Karpas-422 (cell line): ENCODE results near the gene KLHL18. TPM values are rescaled to one million over a fixed set of nuclear protein-coding genes. Genes with fewer than 3 reads are reported as not detected.
"Not testable (repeated sequence)": the region's sequence is repeated elsewhere in the genome, so short reads cannot be mapped to it uniquely, and the experiment has no call there.

Source experiments
- DNase-seq: peaks from one replicate; pipeline ENCODE4 v3.0.0-alpha.2; 2015
- H2AFZ ChIP-seq: fragments of 200-600 bp; sonication (generic); 2 replicates; pipeline ENCODE4 v1.6.1; 2014; ENCODE audit warnings: antibody characterized with exemption, low read length, mixed read lengths
- H3K27ac ChIP-seq: fragments of 200-600 bp; sonication (generic); 2 replicates; pipeline ENCODE4 v1.5.1; 2014; ENCODE audit warnings: mild to moderate bottlenecking, low read length, moderate library complexity
- H3K27me3 ChIP-seq: fragments of 200-600 bp; sonication (generic); 2 replicates; pipeline ENCODE4 v1.6.1; 2014; ENCODE audit warnings: low read length, mixed read lengths
- H3K36me3 ChIP-seq: fragments of 200-600 bp; sonication (generic); 2 replicates; pipeline ENCODE4 v1.6.1; 2014; ENCODE audit warnings: low read length, mixed read lengths; ENCODE audit not compliant: insufficient read depth
- H3K4me1 ChIP-seq: fragments of 200-600 bp; sonication (generic); 2 replicates; pipeline ENCODE4 v1.6.1; 2014; ENCODE audit warnings: mild to moderate bottlenecking, low read length, mixed read lengths
- H3K4me2 ChIP-seq: fragments of 200-600 bp; sonication (generic); 2 replicates; pipeline ENCODE4 v1.6.1; 2014; ENCODE audit warnings: low read length, low read depth, mild to moderate bottlenecking; ENCODE audit not compliant: poor library complexity, severe bottlenecking
- H3K4me3 ChIP-seq: fragments of 200-600 bp; sonication (generic); 2 replicates; pipeline ENCODE4 v1.5.1; 2014; ENCODE audit warnings: mild to moderate bottlenecking, antibody characterized with exemption, low read length, mixed read lengths
- H3K79me2 ChIP-seq: fragments of 200-600 bp; sonication (generic); 2 replicates; pipeline ENCODE4 v1.6.1; 2014; ENCODE audit warnings: mild to moderate bottlenecking, low read length, mixed read lengths
- H3K9ac ChIP-seq: fragments of 200-600 bp; sonication (generic); 2 replicates; pipeline ENCODE4 v1.6.0; 2014; ENCODE audit warnings: low read length
- H3K9me2 ChIP-seq: fragments of 200-600 bp; sonication (generic), shearing (Covaris generic); replicated peaks from 2 replicates; pipeline ENCODE4 v1.6.0; 2014; ENCODE audit warnings: mild to moderate bottlenecking, low read length, moderate library complexity; ENCODE audit not compliant: insufficient read depth
- H3K9me3 ChIP-seq: fragments of 300-700, 200-600 bp; sonication (generic); 2 replicates; pipeline ENCODE4 v1.6.1; 2014; ENCODE audit warnings: low read length, mixed read lengths
- H4K20me1 ChIP-seq: fragments of 200-600 bp; sonication (generic); 2 replicates; pipeline ENCODE4 v1.6.1; 2014; ENCODE audit warnings: mild to moderate bottlenecking, antibody characterized with exemption, low read length, low read depth; ENCODE audit not compliant: insufficient read depth
- total RNA-seq: library from RNA; depleted of rRNA; stranded (reverse); fragments of >200 nt; shearing (Covaris generic); gene quantifications from 2 replicates; pipeline ENCODE4 v1.2.3, GENCODE V29; 2014; ENCODE audit warnings: low replicate concordance

Gene KLHL18
- total RNA-seq, 1 experiment from 2014 or later, result 15.6 TPM

GRCh38 chr3:47343471-47343971, 60.8 kb downstream of the KLHL18 start:
- Histone ChIP-seq H3K79me2 (0 out of 2 replicates have a peak, but pooled peaks cover 4% of the 10 kb centered on the region), H3K9me3 (no peaks in the 10 kb centered on the region), H2AFZ (no peak overlapping the region), H3K27me3 (no peaks in the 10 kb centered on the region), H4K20me1 (no peaks in the 10 kb centered on the region), H3K4me1 (peaks cover 45% of the 10 kb centered on the region), H3K9me2 (no peaks in the 10 kb centered on the region), H3K27ac (no peak overlapping the region), H3K4me2 (no peak overlapping the region), H3K4me3 (no peak overlapping the region), H3K36me3 (peaks cover 36% of the 10 kb centered on the region; the same call in 1 of the 2 replicates), H3K9ac (no peak overlapping the region)
- DNase-seq, result no peak

DNA sequence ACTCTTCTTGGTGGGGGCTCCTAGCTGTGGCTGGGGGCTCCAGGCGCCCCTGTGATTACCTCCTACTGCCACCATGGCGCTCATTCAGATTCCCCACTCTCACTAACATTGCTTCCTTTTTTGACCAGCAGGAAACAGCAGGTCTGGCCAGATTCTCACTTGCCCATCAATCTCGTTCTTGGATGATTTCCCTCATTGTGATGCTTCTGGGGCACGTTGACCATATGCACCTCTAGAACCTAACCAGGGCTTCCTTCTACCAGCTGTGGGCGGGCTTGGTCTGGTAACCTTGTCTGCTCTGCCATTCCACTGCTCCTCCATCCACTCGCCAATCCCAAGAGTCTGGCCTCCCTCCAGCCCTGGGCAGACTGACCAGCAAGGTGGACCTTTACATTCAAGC, 62.2 kb downstream of the KLHL18 start:
- DNase-seq, result no peak
- no peak overlapping the region for H2AFZ ChIP-seq
- no peaks in the 10 kb centered on the region for H4K20me1 ChIP-seq
- 0 out of 2 replicates have a peak, but pooled peaks cover 4% of the 10 kb centered on the region for H3K79me2 ChIP-seq
- H3K36me3 ChIP-seq, result peaks cover 23% of the 10 kb centered on the region; the same call in 1 of the 2 replicates
- peak overlapping the region; percentile 87; the same call in 1 of the 2 replicates for H3K27ac ChIP-seq
- no peak overlapping the region for H3K4me3 ChIP-seq
- H3K27me3 ChIP-seq, result no peaks in the 10 kb centered on the region
- H3K9me2 ChIP-seq, result no peaks in the 10 kb centered on the region
- H3K4me1 ChIP-seq, result peaks cover 53% of the 10 kb centered on the region
- no peaks in the 10 kb centered on the region for H3K9me3 ChIP-seq
- H3K9ac ChIP-seq, result no peak overlapping the region
- H3K4me2 ChIP-seq, result peak overlapping the region; percentile 69

DNA sequence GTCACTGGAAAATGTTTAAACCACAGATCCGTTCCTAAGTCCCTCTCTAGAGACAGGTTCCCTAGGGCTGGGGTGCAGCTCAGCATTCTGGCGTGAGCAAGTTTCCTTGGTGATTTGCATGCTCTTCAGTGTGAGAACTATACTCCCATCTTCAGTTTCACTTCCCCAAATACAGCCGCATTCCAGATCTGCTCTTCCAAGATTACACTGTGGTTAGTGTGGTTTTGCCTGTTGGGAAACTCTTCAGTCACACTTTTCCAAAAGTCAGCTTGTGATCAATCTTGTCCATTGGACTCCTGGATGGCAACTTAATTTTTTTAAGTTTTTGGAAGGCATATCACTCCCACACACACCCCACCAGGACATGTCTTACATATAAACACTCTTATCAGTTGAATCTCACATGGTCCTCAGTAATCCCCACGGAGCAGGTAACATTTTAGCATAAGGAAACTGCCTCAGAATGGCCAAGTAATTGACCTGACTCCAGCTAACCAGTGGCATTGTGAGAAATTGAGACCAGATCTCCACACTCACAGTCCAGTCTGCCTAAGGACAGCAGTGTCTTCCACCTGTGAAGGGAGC, 64.6 kb downstream of the KLHL18 start:
- H3K4me3 ChIP-seq, result peak overlapping the region; percentile 44
- H3K4me2 ChIP-seq, result peak overlapping the region; percentile 69
- H2AFZ ChIP-seq, result no peak overlapping the region
- H3K27me3 ChIP-seq, result no peaks in the 10 kb centered on the region
- peaks cover 16% of the 10 kb centered on the region; the same call in 1 of the 2 replicates for H3K36me3 ChIP-seq
- no peaks in the 10 kb centered on the region for H4K20me1 ChIP-seq
- H3K79me2 ChIP-seq, result 0 out of 2 replicates have a peak, but pooled peaks cover 4% of the 10 kb centered on the region
- H3K9me2 ChIP-seq, result no peaks in the 10 kb centered on the region
- no peaks in the 10 kb centered on the region for H3K9me3 ChIP-seq
- peak overlapping the region; percentile 36 for H3K9ac ChIP-seq
- DNase-seq, result peak; percentile 92
- H3K4me1 ChIP-seq, result peaks cover 60% of the 10 kb centered on the region
- H3K27ac ChIP-seq, result peak overlapping the region; percentile 87

DNA sequence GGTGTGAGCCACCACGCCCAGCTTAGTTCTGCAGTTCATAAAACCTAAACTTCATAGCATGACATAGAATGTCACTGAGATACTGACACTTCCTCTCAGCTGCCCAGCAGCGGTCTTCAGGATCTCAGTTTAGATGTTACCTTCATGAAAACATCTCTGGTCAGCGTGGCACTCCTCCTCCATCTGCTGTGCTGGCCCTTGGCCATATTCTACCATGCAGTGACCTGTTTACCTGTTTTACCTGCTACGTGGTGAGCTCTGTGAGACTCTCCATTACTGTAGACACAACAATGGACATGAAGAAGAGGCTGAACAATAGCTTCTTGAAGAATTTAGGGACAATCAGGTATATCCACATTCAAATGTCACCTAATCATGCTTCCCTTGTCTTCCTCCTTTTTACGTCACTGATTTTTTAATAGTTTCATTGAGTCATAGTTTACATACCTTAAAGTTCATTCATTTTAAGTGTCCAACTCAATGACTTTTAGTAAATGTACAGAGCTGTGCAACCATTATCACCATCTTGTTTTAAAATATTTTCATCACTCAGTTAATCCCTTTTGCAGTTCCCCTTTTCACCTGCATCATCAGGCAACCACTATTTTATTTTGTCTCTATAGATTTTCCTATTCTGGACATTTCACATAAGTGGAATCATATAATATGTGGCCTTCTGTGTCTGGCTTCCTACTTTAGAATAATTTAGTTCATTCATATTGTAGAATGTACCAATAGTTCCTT, 65.8 kb downstream of the KLHL18 start:
- Histone ChIP-seq H3K9me2 (no peaks in the 10 kb centered on the region), H3K9me3 (no peaks in the 10 kb centered on the region), H3K79me2 (0 out of 2 replicates have a peak, but pooled peaks cover 4% of the 10 kb centered on the region), H2AFZ (no peak overlapping the region), H4K20me1 (no peaks in the 10 kb centered on the region), H3K4me1 (peaks cover 60% of the 10 kb centered on the region), H3K4me2 (peak overlapping the region; percentile 21), H3K36me3 (peaks cover 16% of the 10 kb centered on the region; the same call in 1 of the 2 replicates), H3K27ac (peak overlapping the region; percentile 87), H3K27me3 (no peaks in the 10 kb centered on the region), H3K4me3 (no peak overlapping the region), H3K9ac (no peak overlapping the region)
- DNase-seq, result peak; percentile 52

- no peak for DNase-seq
- no peaks in the 10 kb centered on the region for H3K79me2 ChIP-seq
- H3K9me2 ChIP-seq, result no peaks in the 10 kb centered on the region
- H3K9me3 ChIP-seq, result peaks cover 15% of the 10 kb centered on the region; the same call in 1 of the 2 replicates
- no peaks in the 10 kb centered on the region for H3K36me3 ChIP-seq
- no peaks in the 10 kb centered on the region for H4K20me1 ChIP-seq
- H3K4me2 ChIP-seq, result no peak overlapping the region
- H3K4me3 ChIP-seq, result no peak overlapping the region
- H3K27me3 ChIP-seq, result no peaks in the 10 kb centered on the region
- H2AFZ ChIP-seq, result no peak overlapping the region
- H3K4me1 ChIP-seq, result peaks cover 7% of the 10 kb centered on the region; the same call in 1 of the 2 replicates
- H3K27ac ChIP-seq, result no peak overlapping the region
- no peak overlapping the region for H3K9ac ChIP-seq
These were observed 72.3 kb downstream of the KLHL18 start for GRCh38 chr3:47355010-47355409.

DNA sequence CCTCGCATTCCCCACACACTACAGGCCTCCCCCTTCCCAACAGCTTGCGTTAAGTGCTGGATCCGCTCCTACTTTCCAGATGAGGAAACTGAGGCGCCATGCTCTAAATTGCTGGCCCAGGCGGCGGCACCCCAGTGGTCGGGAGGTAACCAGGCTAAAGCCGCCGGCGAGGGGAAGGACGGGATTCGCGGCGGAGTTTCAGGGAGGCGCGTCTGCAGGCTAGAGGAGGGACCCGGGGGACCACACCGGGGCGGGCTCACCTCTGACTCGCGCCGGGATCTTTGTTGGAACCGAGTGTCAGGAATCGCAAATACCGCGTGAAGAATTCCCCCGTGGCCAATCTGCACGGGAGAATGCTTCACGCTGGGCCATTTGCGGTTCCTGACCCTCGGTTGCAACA, 73.5 kb downstream of the KLHL18 start:
- no peak overlapping the region for H2AFZ ChIP-seq
- no peaks in the 10 kb centered on the region for H3K9me2 ChIP-seq
- DNase-seq, result no peak
- H3K9ac ChIP-seq, result no peak overlapping the region
- no peak overlapping the region for H3K4me2 ChIP-seq
- no peaks in the 10 kb centered on the region for H4K20me1 ChIP-seq
- no peak overlapping the region for H3K27ac ChIP-seq
- no peak overlapping the region for H3K4me3 ChIP-seq
- H3K36me3 ChIP-seq, result no peaks in the 10 kb centered on the region
- H3K4me1 ChIP-seq, result peaks cover 2% of the 10 kb centered on the region; the same call in 1 of the 2 replicates
- H3K9me3 ChIP-seq, result peaks cover 15% of the 10 kb centered on the region; the same call in 1 of the 2 replicates
- no peaks in the 10 kb centered on the region for H3K79me2 ChIP-seq
- H3K27me3 ChIP-seq, result no peaks in the 10 kb centered on the region

DNA sequence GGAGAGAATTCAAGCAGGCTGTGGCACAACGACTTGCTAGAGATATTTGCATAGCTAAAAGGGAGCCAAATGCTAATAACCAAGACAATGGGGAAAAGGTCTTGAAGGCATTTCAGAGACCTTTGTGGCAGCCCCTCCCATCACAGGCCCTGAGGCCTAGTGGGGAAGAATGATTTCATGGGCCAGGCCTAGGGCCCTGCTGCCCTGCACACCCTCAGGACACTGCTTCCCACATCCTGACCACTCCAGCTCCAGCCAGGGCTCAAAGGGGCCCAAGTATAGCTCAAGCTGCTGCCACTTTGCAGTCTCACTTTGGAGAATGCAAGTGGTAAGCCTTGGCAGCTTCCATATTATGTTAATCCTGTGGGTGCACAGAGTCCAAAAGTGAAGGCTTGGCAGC, 76.6 kb downstream of the KLHL18 start:
- no peaks in the 10 kb centered on the region for H3K9me2 ChIP-seq
- H3K4me2 ChIP-seq, result no peak overlapping the region
- no peaks in the 10 kb centered on the region for H3K27me3 ChIP-seq
- no peak overlapping the region for H3K27ac ChIP-seq
- no peaks in the 10 kb centered on the region for H4K20me1 ChIP-seq
- no peak for DNase-seq
- no peaks in the 10 kb centered on the region for H3K4me1 ChIP-seq
- no peaks in the 10 kb centered on the region for H3K79me2 ChIP-seq
- H3K36me3 ChIP-seq, result no peaks in the 10 kb centered on the region
- no peak overlapping the region for H3K4me3 ChIP-seq
- H3K9ac ChIP-seq, result no peak overlapping the region
- H3K9me3 ChIP-seq, result peaks cover 15% of the 10 kb centered on the region; the same call in 1 of the 2 replicates
- no peak overlapping the region for H2AFZ ChIP-seq

- not testable (repeated sequence) for H3K79me2 ChIP-seq, DNase-seq, H2AFZ ChIP-seq, H3K4me2 ChIP-seq, H3K9ac ChIP-seq, H4K20me1 ChIP-seq, H3K36me3 ChIP-seq, H3K4me1 ChIP-seq, H3K4me3 ChIP-seq, H3K27me3 ChIP-seq, H3K9me2 ChIP-seq, H3K27ac ChIP-seq
- peaks cover 15% of the 10 kb centered on the region; the same call in 1 of the 2 replicates for H3K9me3 ChIP-seq
These were observed 77.4 kb downstream of the KLHL18 start for GRCh38 chr3:47360110-47360517.
